ENCODE measurements around the gene LIFR.
"Not testable (repeated sequence)": the region's sequence is repeated elsewhere in the genome, so short reads cannot be mapped to it uniquely, and the experiment has no call there.

The LIFR gene

DNA sequence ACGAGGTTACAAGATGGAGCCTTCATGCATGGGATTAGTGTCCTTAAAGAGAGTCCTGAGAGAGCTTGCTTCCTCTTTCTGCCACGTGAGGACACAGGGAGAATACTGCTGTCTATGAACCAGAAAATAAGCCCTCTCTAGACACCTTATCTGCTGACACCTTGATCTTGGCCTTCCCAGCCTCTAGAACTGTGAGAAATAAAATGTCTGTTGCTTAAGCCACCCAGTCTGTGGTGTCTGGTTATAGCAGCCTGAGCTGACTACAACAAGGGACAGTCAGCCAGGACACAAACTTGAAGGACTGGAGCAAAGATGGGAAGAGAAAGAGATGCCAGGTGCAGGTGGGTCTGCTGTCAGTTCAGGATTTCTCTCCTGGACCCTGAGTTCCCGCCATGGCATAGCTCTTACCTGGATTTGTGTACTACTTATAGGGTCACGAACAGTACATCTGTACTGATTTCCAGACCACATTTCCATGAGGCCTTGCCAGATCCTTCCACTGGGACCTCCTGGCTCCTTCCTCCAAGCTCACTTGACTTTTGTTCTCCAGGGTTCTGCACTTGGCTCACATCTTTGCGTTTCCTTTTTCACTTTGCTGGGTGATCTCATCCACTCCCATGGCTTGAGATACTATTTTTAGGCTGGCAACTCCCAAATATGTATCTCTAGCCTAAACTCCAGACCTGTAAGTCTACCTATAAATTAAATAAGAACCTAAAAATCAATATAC lies 44.9 kb upstream of the LIFR start:
- DNase-seq (ENCODE audit: low read depth, low spot score): no peak
- POLR2A ChIA-PET: interaction anchor here (0.6 kb wide), 2 partner anchors 60 to 202 kb away, joined by 3 read pairs; no protein-coding TSS in a partner anchor
- no peak overlapping the region for H3K4me3 ChIP-seq (ENCODE audit: low read depth, low read length)
- CTCF ChIA-PET: interaction anchor here (1.2 to 1.8 kb wide), 2 partner anchors 208 to 218 kb away, joined by 3 to 5 read pairs; no protein-coding TSS in a partner anchor
- no peak for TF ChIP-seq CTCF (IDR thresholded peaks at IDR 0.05; ENCODE audit: insufficient read depth, low read length, missing control alignments)

DNA sequence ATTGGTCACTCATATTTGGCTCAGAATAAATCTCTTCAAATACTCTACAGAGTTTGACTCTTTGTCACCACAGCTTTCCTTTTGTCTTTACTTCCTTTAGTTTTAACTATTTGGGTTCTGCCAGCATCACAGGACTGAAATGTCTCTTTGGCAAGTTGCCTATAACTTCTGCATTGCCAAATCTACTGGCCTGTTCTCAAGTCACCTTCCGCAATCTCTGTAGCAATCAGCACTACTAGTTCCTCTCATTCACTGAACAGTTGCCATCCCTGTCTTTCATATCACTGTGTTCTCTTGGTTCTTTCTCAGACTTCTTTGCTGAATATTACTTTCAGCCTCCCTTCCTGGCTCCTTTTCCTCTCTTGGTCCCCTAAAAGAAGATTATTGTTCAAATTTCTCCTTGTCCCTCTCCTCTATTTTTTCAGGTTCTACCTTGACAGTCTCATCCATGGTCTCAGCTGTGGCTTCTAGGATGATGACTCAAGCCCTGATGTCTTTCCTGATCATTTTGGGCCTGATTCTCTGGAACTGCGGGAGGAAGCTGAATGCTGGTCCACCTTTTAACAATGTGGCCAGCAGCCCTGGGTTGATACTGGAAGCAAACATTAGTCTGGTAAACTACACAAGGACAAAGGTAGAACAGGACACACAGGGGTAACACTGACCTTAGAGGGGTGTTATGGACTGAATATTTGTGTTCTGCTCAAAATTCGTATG lies 44.0 kb upstream of the LIFR start:
- CTCF ChIA-PET: interaction anchor here (1.3 to 1.8 kb wide), 3 partner anchors 208 to 209 kb away, joined by 3 to 6 read pairs (median 5); no protein-coding TSS in a partner anchor
- no peak for TF ChIP-seq CTCF (IDR thresholded peaks at IDR 0.05; ENCODE audit: insufficient read depth, low read length, missing control alignments)
- no peak for DNase-seq (ENCODE audit: low read depth, low spot score)
- H3K4me3 ChIP-seq (ENCODE audit: low read depth, low read length): no peak overlapping the region
- POLR2A ChIA-PET: no interaction called here

DNA sequence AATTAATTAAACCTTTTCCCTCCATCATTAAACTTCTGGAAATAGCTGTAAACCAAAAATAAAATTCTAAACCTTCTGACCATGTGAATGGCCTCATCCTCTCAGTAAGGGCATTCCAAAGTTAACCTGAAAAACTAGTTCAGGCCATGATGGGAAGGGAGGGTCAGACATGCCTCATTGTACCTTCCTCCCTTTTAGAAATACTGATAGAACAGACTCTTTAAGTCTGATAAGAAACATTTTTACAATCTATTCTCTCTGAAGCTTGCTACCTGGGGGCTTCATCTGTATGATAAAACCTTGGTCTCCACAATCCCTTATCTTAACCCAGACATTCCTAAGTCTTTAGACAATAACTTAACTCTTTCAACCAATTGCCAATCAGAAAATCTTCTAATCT lies 43.3 kb upstream of the LIFR start:
- not testable (repeated sequence) for DNase-seq (ENCODE audit: low read depth, low spot score); H3K4me3 ChIP-seq (ENCODE audit: low read depth, low read length)
- ChIA-PET CTCF (interaction anchor here (1.3 to 1.6 kb wide), 4 partner anchors 10 to 210 kb away, joined by 3 to 6 read pairs (median 6); no protein-coding TSS in a partner anchor), POLR2A (interaction anchor here (0.9 to 1.3 kb wide), 2 partner anchors 20 to 166 kb away, joined by 3 to 4 read pairs; no protein-coding TSS in a partner anchor)

DNA sequence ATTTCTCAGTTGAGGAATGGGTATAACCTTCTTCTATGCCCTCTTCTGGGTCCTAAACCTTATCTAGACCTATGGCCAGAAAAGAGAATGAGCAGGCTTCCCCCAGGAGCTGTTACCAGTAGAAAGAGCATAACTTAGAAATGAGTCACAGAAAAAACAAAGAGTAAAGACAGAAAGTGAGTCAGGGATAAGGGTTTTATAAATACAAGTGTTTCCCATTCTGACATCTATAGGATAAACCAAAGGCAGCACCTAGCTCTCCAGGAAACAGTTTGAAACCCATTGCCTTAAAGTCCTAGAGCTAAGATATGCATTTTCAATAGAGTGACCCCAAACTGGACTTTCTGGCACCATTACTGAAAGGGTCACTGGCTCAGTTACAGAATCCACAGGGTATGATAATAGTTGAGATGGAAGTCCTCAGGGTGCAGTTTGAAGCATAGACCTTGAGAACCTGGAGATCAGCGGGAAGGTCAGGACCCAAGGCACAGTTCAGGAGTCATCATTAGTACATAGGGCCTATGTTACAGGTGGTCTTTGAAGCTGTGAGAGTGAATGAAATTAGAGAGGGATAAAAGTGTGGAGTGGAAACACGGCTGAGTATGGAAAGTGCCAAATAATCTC lies 42.7 kb upstream of the LIFR start:
- no peak for TF ChIP-seq CTCF (IDR thresholded peaks at IDR 0.05; ENCODE audit: insufficient read depth, low read length, missing control alignments)
- peak; percentile 33 for DNase-seq (ENCODE audit: low read depth, low spot score)
- ChIA-PET CTCF (interaction anchor here (1.3 to 1.6 kb wide), 4 partner anchors 10 to 211 kb away, joined by 3 to 6 read pairs (median 6); no protein-coding TSS in a partner anchor), POLR2A (interaction anchor here (0.9 to 1.3 kb wide), 4 partner anchors 20 to 184 kb away, joined by 3 to 4 read pairs (median 4); no protein-coding TSS in a partner anchor)
- H3K4me3 ChIP-seq (ENCODE audit: low read depth, low read length): no peak overlapping the region

- CTCF ChIA-PET: interaction anchor here (1.6 kb wide), 2 partner anchors 9 to 156 kb away, joined by 5 to 6 read pairs; no protein-coding TSS in a partner anchor
- TF ChIP-seq CTCF (IDR thresholded peaks at IDR 0.05; ENCODE audit: insufficient read depth, low read length, missing control alignments): no peak
- POLR2A ChIA-PET: interaction anchor here (1.0 to 1.3 kb wide), 3 partner anchors 157 to 185 kb away, joined by 3 to 4 read pairs (median 4); no protein-coding TSS in a partner anchor
- no peak for DNase-seq (ENCODE audit: low read depth, low spot score)
- H3K4me3 ChIP-seq (ENCODE audit: low read depth, low read length): no peak overlapping the region
These were observed 42.0 kb upstream of the LIFR start for GRCh38 chr5:38598296-38598993.

GRCh38 chr5:38596981-38597380 lies 40.5 kb upstream of the LIFR start:
- no peak for TF ChIP-seq CTCF (IDR thresholded peaks at IDR 0.05; ENCODE audit: insufficient read depth, low read length, missing control alignments)
- POLR2A ChIA-PET: no interaction called here
- DNase-seq (ENCODE audit: low read depth, low spot score): no peak
- no peak overlapping the region for H3K4me3 ChIP-seq (ENCODE audit: low read depth, low read length)
- CTCF ChIA-PET: interaction anchor here (2.1 kb wide), 1 partner anchor 212 kb away, joined by 7 read pairs; no protein-coding TSS in a partner anchor
